Neural cell (in vitro differentiated cells): ENCODE measurements around the gene RRAGA. TPM values are rescaled to one million over a fixed set of nuclear protein-coding genes. Genes with fewer than 3 reads are reported as not detected.

Source experiments
- H2AFZ ChIP-seq: fragments of 200-600, 300-800 bp; sonication (generic), shearing (Covaris generic); 2 replicates; pipeline ENCODE4 v1.6.0; 2014; ENCODE audit warnings: low read depth, mild to moderate bottlenecking, antibody characterized with exemption, low read length, moderate library complexity
- H3F3A ChIP-seq: fragments of 200-600 bp; shearing (Covaris generic); 2 replicates; pipeline ENCODE4 v1.6.1; 2016; ENCODE audit warnings: mild to moderate bottlenecking, moderate library complexity, mixed read lengths, antibody characterized with exemption, low read length; ENCODE audit not compliant: insufficient read depth, poor library complexity, severe bottlenecking
- H3K27ac ChIP-seq: fragments of 200-600, 300-800 bp; sonication (generic), shearing (Covaris generic); 2 replicates; pipeline ENCODE4 v1.5.1; 2014; ENCODE audit warnings: mild to moderate bottlenecking, low read length, moderate library complexity
- H3K27me3 ChIP-seq: fragments of 300-800, 200-600 bp; sonication (generic), shearing (Covaris generic); 2 replicates; pipeline ENCODE4 v1.6.0; 2014; ENCODE audit warnings: mild to moderate bottlenecking, low read depth, low read length, moderate library complexity; ENCODE audit not compliant: insufficient read depth
- H3K36me3 ChIP-seq: fragments of 300-800, 200-600 bp; sonication (generic), shearing (Covaris generic); 2 replicates; pipeline ENCODE4 v1.5.1; 2014; ENCODE audit warnings: mild to moderate bottlenecking, antibody characterized with exemption, low read length, moderate library complexity; ENCODE audit not compliant: insufficient read depth
- H3K4me2 ChIP-seq: fragments of 300-800, 200-600 bp; sonication (generic), shearing (Covaris generic); 2 replicates; pipeline ENCODE4 v1.6.0; 2014; ENCODE audit warnings: mild to moderate bottlenecking, low read length
- H3K4me3 ChIP-seq: fragments of 300-800, 200-600 bp; sonication (generic), shearing (Covaris generic); 2 replicates; pipeline ENCODE4 v1.5.1; 2014; ENCODE audit warnings: mild to moderate bottlenecking, low read length, moderate library complexity
- H3K79me2 ChIP-seq: fragments of 200-600 bp; shearing (Covaris generic); replicated peaks from 2 replicates; pipeline ENCODE4 v1.6.0; 2014; ENCODE audit warnings: mild to moderate bottlenecking, low read length, moderate library complexity; ENCODE audit not compliant: insufficient read depth
- H3K9ac ChIP-seq: fragments of 300-800, 200-600 bp; sonication (generic), shearing (Covaris generic); 2 replicates; pipeline ENCODE4 v1.6.1; 2016; ENCODE audit warnings: mild to moderate bottlenecking, low read length, mixed read lengths
- H3K9me2 ChIP-seq: fragments of 200-600 bp; shearing (Covaris generic); 2 replicates; pipeline ENCODE4 v1.6.1; 2016; ENCODE audit warnings: mild to moderate bottlenecking, low read length, mixed read lengths; ENCODE audit not compliant: insufficient read depth
- H3K9me3 ChIP-seq: fragments of 200-600, 300-800 bp; sonication (generic), shearing (Covaris generic); 2 replicates; pipeline ENCODE4 v1.6.1; 2016; ENCODE audit warnings: mild to moderate bottlenecking, mixed run types, low read length, moderate library complexity, mixed read lengths
- H4K20me1 ChIP-seq: fragments of 200-600 bp; shearing (Covaris generic); 2 replicates; pipeline ENCODE4 v1.6.1; 2016; ENCODE audit warnings: mild to moderate bottlenecking, mixed run types; ENCODE audit not compliant: insufficient read depth
- CTCF ChIP-seq: fragments of 450-650 bp; IDR thresholded peaks from 2 replicates; pipeline ENCODE4 v1.5.1; 2014; ENCODE audit warnings: antibody characterized with exemption, mild to moderate bottlenecking, moderate library complexity; ENCODE audit not compliant: poor library complexity, severe bottlenecking
- EP300 ChIP-seq: fragments of 450-650 bp; conservative IDR thresholded peaks from 2 replicates; pipeline ENCODE4 v1.6.1; 2014; ENCODE audit warnings: antibody characterized with exemption, mild to moderate bottlenecking, moderate library complexity; ENCODE audit not compliant: poor library complexity, severe bottlenecking
- EZH2 ChIP-seq: fragments of 200-600, 300-800 bp; shearing (Covaris generic), sonication (generic); IDR thresholded peaks from 2 replicates; pipeline ENCODE4 v1.6.1; 2014; ENCODE audit warnings: antibody characterized with exemption, low read length, borderline replicate concordance, mild to moderate bottlenecking; ENCODE audit not compliant: insufficient read depth, poor library complexity, severe bottlenecking
- MXI1 ChIP-seq: fragments of 450-650 bp; conservative IDR thresholded peaks from 2 replicates; pipeline ENCODE4 v1.6.1; 2014; ENCODE audit warnings: antibody characterized with exemption, mild to moderate bottlenecking; ENCODE audit not compliant: poor library complexity, severe bottlenecking
- POLR2AphosphoS5 ChIP-seq: IDR thresholded peaks from 2 replicates; pipeline ENCODE4 v1.6.1; 2012
- RAD21 ChIP-seq: fragments of 450-650 bp; conservative IDR thresholded peaks from 2 replicates; pipeline ENCODE4 v1.6.1; 2014; ENCODE audit warnings: antibody characterized with exemption, mild to moderate bottlenecking, moderate library complexity
- SMC3 ChIP-seq: fragments of 450-650 bp; conservative IDR thresholded peaks from 2 replicates; pipeline ENCODE4 v1.6.1; 2014; ENCODE audit warnings: antibody characterized with exemption, mild to moderate bottlenecking, moderate library complexity; ENCODE audit not compliant: poor library complexity
- TAF1 ChIP-seq: IDR thresholded peaks from 2 replicates; pipeline ENCODE4 v1.6.1; 2012; ENCODE audit warnings: low read depth
- polyA minus RNA-seq: library from RNA; depleted of rRNA, polyadenylated mRNA; stranded (reverse); fragments of >200 nt; gene quantifications from 2 replicates; pipeline ENCODE4 v1.2.3, GENCODE V29; 2014
- polyA plus RNA-seq: library from polyadenylated mRNA; depleted of rRNA; stranded (reverse); fragments of >200 nt; gene quantifications from 2 replicates; pipeline ENCODE4 v1.2.3, GENCODE V29; 2014
- TF ChIP-seq, protein P1 (sequence below): IDR thresholded peaks from 2 replicates; pipeline ENCODE4 v1.6.1; 2012; ENCODE audit warnings: borderline replicate concordance

RRAGA gene, protein sequence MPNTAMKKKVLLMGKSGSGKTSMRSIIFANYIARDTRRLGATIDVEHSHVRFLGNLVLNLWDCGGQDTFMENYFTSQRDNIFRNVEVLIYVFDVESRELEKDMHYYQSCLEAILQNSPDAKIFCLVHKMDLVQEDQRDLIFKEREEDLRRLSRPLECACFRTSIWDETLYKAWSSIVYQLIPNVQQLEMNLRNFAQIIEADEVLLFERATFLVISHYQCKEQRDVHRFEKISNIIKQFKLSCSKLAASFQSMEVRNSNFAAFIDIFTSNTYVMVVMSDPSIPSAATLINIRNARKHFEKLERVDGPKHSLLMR
- polyA plus RNA-seq (81.5 and 89.8 TPM in 2 replicates), polyA minus RNA-seq (87.6 and 94.2 TPM in 2 replicates)

DNA sequence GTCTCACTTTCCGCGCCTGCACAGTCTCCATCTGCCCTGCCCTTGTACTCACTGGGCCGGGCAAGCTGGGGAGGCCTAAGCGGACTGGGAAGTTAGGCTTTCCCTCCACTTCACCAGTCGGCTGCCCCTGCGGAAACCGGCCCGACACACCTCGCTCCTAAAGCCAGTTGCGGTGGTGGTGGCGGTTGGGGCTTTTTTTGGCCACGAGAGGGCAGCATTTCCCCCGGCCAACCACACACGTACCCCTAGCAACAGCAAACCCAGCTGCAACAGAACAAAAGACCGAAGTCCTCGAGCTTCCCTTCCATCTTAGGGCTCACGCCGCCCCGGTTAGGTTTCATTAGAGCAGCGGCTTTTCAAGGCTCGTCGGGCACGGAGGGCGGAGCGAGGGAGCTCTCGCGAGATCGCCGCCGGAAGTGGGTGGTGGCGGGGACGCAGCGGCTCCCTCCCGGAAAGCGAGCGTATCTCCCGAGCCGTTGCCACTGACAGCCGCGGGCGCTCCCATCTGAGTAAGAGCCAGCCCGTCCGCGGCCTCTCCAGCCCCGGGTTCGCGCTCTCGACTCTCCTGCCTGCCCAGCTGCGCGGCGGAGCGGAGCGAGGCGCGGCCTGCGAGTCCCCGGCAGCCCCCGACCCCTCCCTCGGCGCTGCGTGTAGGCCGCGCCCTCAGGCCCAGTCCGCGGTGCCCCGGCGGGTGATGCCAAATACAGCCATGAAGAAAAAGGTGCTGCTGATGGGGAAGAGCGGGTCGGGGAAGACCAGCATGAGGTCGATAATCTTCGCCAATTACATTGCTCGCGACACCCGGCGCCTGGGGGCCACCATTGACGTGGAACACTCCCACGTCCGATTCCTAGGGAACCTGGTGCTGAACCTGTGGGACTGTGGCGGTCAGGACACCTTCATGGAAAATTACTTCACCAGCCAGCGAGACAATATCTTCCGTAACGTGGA lies at the start of gene RRAGA:
TSS of gene RRAGA (plus strand) at position 462 of the 951 bp plus-strand sequence. CDS start at position 695, 233 bp downstream.
- Histone ChIP-seq H3K4me3 (peak within 1 kb of the TSS; percentile 94), H3K27ac (peak within 1 kb of the TSS; percentile 94), H3K9me3 (no peaks in the 10 kb centered on the region), H3K79me2 (peaks cover 33% of the 10 kb centered on the region), H3K36me3 (peaks cover 6% of the 10 kb centered on the region), H2AFZ (peak within 1 kb of the TSS; percentile 86), H3K9me2 (no peaks in the 10 kb centered on the region), H3K4me2 (peak within 1 kb of the TSS; percentile 85), H3F3A (no peaks in the 10 kb centered on the region), H3K27me3 (no peaks in the 10 kb centered on the region), H3K9ac (peak within 1 kb of the TSS; percentile 97), H4K20me1 (no peaks in the 10 kb centered on the region)
- peak; percentile 76 for TF ChIP-seq RAD21
- TF ChIP-seq POLR2AphosphoS5, result peak; percentile 95
- peak; percentile 69 for TF ChIP-seq EP300
- TF ChIP-seq CTCF, result peak; percentile 99
- TF ChIP-seq TAF1, result peak; percentile 89
- no peak for TF ChIP-seq EZH2
- TF ChIP-seq SMC3, result peak; percentile 89
- TF ChIP-seq MXI1, result peak; percentile 73
- TF ChIP-seq, protein P1, sequence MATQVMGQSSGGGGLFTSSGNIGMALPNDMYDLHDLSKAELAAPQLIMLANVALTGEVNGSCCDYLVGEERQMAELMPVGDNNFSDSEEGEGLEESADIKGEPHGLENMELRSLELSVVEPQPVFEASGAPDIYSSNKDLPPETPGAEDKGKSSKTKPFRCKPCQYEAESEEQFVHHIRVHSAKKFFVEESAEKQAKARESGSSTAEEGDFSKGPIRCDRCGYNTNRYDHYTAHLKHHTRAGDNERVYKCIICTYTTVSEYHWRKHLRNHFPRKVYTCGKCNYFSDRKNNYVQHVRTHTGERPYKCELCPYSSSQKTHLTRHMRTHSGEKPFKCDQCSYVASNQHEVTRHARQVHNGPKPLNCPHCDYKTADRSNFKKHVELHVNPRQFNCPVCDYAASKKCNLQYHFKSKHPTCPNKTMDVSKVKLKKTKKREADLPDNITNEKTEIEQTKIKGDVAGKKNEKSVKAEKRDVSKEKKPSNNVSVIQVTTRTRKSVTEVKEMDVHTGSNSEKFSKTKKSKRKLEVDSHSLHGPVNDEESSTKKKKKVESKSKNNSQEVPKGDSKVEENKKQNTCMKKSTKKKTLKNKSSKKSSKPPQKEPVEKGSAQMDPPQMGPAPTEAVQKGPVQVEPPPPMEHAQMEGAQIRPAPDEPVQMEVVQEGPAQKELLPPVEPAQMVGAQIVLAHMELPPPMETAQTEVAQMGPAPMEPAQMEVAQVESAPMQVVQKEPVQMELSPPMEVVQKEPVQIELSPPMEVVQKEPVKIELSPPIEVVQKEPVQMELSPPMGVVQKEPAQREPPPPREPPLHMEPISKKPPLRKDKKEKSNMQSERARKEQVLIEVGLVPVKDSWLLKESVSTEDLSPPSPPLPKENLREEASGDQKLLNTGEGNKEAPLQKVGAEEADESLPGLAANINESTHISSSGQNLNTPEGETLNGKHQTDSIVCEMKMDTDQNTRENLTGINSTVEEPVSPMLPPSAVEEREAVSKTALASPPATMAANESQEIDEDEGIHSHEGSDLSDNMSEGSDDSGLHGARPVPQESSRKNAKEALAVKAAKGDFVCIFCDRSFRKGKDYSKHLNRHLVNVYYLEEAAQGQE, result no peak

- TF ChIP-seq POLR2AphosphoS5, result no peak
- no peak for TF ChIP-seq CTCF
- no peak for TF ChIP-seq MXI1
- no peak for TF ChIP-seq TAF1
- no peak for TF ChIP-seq SMC3
- TF ChIP-seq, protein P1, result no peak
- no peak for TF ChIP-seq RAD21
- TF ChIP-seq EZH2, result no peak
- TF ChIP-seq EP300, result no peak
- H3K36me3 ChIP-seq, result no peaks in the 10 kb centered on the region
- no peaks in the 10 kb centered on the region for H3K9me3 ChIP-seq
- H3K4me2 ChIP-seq, result no peak overlapping the region
- H4K20me1 ChIP-seq, result no peaks in the 10 kb centered on the region
- H3K4me3 ChIP-seq, result no peak overlapping the region
- no peak overlapping the region for H2AFZ ChIP-seq
- H3K79me2 ChIP-seq, result no peaks in the 10 kb centered on the region
- H3K27me3 ChIP-seq, result no peaks in the 10 kb centered on the region
- H3K9ac ChIP-seq, result no peak overlapping the region
- no peaks in the 10 kb centered on the region for H3K9me2 ChIP-seq
- H3F3A ChIP-seq, result no peaks in the 10 kb centered on the region
- no peak overlapping the region for H3K27ac ChIP-seq
Observed at GRCh38 chr9:19000133-19000532, 49.1 kb upstream of the RRAGA start.
